Activated naive CD4-positive, alpha-beta T cell treated with anti-CD3 and anti-CD28 coated beads for 36 hours (primary cell): ENCODE results near the gene PLIN5. TPM values are rescaled to one million over a fixed set of nuclear protein-coding genes. Genes with fewer than 3 reads are reported as not detected.
A peak's percentile ranks its signal among the peaks of the same experiment; 100 is the strongest.

Experiments
- CTCF ChIA-PET: fragments of 350-600 bp; sonication (Branson Sonifier 250); formaldehyde crosslinking; loops from one replicate; lab custom pipeline; 2021; ENCODE audit warnings: antibody characterized with exemption; lab: Charles Lee
- DNase-seq: peaks from one replicate; pipeline ENCODE4 v3.0.0-alpha.2; 2020
- H3K27ac Mint-ChIP-seq: one replicate; pipeline ENCODE4 v1.8.0; 2021; ENCODE audit warnings: mild to moderate bottlenecking, mixed read lengths
- H3K27me3 Mint-ChIP-seq: one replicate; pipeline ENCODE4 v1.8.0; 2021; ENCODE audit warnings: low read depth, mixed read lengths
- H3K36me3 Mint-ChIP-seq: one replicate; pipeline ENCODE4 v1.8.0; 2021; ENCODE audit warnings: low read depth, mixed read lengths
- H3K4me1 Mint-ChIP-seq: one replicate; pipeline ENCODE4 v1.8.0; 2021; ENCODE audit warnings: low read depth, mixed read lengths
- H3K4me3 Mint-ChIP-seq: one replicate; pipeline ENCODE4 v1.8.0; 2021; ENCODE audit warnings: mild to moderate bottlenecking, moderate library complexity, mixed read lengths
- H3K9me3 Mint-ChIP-seq: one replicate; pipeline ENCODE4 v1.8.0; 2021; ENCODE audit warnings: mixed read lengths
- intact Hi-C: fragments of 100-400 bp; cut with micrococcal nuclease; formaldehyde crosslinking; loops from one replicate; pipeline ENCODE4 v1.15.1; 2023
- total RNA-seq, 2 experiments: library from RNA; stranded (reverse); gene quantifications; one replicate each; pipeline ENCODE4 v1.2.3, GENCODE V29; 2021

PLIN5 gene
- total RNA-seq, result under 1 TPM; 0.07 to 0.25 TPM

- no peaks in the 10 kb centered on the region for H3K9me3 Mint-ChIP-seq
- H3K36me3 Mint-ChIP-seq, result no peaks in the 10 kb centered on the region
- DNase-seq, result peak; percentile 40
- intact Hi-C loops, result no loop called here
- H3K27ac Mint-ChIP-seq, result no peak within 1 kb of the TSS
- CTCF ChIA-PET, result interaction anchor here (0.6 to 1.4 kb wide), 4 partner anchors 9 to 518 kb away, joined by 3 to 17 read pairs (median 4); no protein-coding TSS in a partner anchor
- peaks cover 14% of the 10 kb centered on the region for H3K27me3 Mint-ChIP-seq
- peaks cover 10% of the 10 kb centered on the region for H3K4me1 Mint-ChIP-seq
- H3K4me3 Mint-ChIP-seq, result no peak within 1 kb of the TSS
Observed at GRCh38 chr19:4534836-4535658, at the start of gene PLIN5. TSS of gene PLIN5 (minus strand) at chr19:4535224. CDS start at chr19:4534074, 1,150 bp downstream.

- H3K4me3 Mint-ChIP-seq, result no peak overlapping the region
- intact Hi-C loops, result no loop called here
- DNase-seq, result peak; percentile 47
- CTCF ChIA-PET, result interaction anchor here (0.8 kb wide), 1 partner anchor 1400 kb away, joined by 3 read pairs; no protein-coding TSS in a partner anchor
- H3K9me3 Mint-ChIP-seq, result no peaks in the 10 kb centered on the region
- peaks cover 12% of the 10 kb centered on the region for H3K4me1 Mint-ChIP-seq
- H3K27me3 Mint-ChIP-seq, result peaks cover 47% of the 10 kb centered on the region
- H3K36me3 Mint-ChIP-seq, result no peaks in the 10 kb centered on the region
- H3K27ac Mint-ChIP-seq, result no peak overlapping the region
Observed at GRCh38 chr19:4583961-4584669, 49.1 kb upstream of the PLIN5 start.

DNA sequence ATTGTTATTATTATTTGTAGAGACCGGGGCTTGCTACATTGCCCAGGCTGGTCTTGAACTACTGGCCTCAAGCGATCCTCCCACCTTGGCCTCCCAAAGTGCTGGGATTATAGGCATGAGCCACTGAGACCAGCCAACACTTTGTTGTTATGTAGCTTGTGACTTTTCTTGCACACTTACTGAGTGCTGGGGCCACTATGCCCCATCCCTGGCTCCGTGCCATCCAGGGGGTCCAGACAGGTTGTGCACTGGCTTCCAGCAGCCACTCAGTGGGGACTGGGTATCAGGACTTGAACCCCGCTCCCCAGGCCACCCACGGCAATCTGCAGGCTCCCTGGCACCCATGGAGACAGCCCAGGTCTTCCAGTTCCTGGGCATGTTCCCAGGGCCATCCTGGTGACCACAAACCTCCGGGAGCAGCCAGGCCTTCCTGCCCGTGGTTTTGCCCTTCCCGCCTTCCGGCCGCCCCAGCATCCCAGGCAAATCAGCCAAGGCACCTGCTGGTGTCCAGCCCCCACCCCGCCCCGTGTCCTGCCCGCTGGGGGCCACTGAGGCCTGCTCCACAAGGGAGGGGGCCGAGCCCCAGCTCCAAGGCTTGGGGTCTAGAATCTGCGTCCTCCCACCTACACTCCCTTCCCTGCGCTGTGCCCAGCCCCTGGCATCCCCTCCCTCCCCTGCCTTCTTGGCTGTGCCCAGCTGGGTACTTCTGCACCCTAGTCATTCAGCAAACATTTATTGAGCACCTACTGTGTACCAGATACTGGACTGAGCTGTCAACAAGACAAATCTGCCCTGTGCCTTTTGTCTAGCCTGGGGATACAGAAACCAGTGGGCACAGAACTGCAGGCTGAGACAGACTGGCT lies 48.2 kb upstream of the PLIN5 start:
- H3K36me3 Mint-ChIP-seq, result no peaks in the 10 kb centered on the region
- no peaks in the 10 kb centered on the region for H3K9me3 Mint-ChIP-seq
- no peak for DNase-seq
- CTCF ChIA-PET, result interaction anchor here (0.6 kb wide), 1 partner anchor 226 kb away, joined by 3 read pairs; no protein-coding TSS in a partner anchor
- H3K27me3 Mint-ChIP-seq, result peaks cover 55% of the 10 kb centered on the region
- H3K4me1 Mint-ChIP-seq, result peaks cover 12% of the 10 kb centered on the region
- H3K27ac Mint-ChIP-seq, result no peak overlapping the region
- intact Hi-C loops, result no loop called here
- no peak overlapping the region for H3K4me3 Mint-ChIP-seq

DNA sequence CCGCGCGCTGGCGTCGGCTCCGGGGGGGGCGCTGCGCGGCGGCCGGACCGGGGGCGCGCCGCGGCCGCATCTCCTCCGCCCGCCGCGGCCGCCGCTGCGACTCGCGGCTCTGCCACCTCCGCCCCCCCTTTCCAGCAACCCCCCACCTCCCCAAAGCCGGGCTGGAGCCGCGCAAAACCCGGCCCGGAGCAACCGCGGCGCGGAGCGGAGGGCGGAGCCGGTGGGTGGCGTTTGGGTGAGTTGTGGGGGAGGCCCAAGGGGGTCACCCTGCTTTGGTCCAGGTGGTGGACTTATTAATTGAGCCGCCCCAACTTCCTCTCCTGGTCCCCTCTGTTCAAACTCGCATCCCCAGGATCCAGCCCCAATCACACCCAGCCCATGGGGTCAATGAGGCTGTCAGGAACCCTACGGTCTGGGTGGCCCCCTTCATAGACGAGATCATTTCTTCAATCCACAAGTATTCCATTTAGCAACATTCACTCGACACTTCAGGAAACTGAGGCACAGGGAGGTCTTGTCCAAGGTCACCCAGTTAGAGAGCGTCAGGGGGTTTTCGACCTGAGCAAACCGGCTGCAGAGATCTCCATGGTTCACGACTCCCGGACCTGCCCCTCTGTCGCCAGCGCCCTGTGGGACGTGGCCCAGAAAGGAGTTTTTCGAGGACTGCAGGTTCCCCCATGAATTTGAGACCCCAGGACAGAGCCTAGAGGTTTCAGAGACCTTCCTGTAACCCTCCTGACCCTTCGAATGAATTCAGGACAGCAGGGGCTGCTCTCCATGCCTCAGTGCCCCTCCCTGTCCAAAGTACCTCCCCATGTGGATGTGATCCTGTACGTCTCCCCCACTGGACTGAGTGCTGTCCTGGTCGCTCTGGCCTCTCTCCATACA lies 46.9 kb upstream of the PLIN5 start:
- no peak for DNase-seq
- intact Hi-C loops, result no loop called here
- Mint-ChIP-seq H3K4me3 (peak overlapping the region; percentile 23), H3K4me1 (peaks cover 12% of the 10 kb centered on the region), H3K27ac (no peak overlapping the region), H3K36me3 (no peaks in the 10 kb centered on the region), H3K9me3 (no peaks in the 10 kb centered on the region), H3K27me3 (peaks cover 53% of the 10 kb centered on the region)
- CTCF ChIA-PET, result no interaction called here

- H3K4me3 Mint-ChIP-seq, result no peak overlapping the region
- intact Hi-C loops, result no loop called here
- H3K27ac Mint-ChIP-seq, result no peak overlapping the region
- CTCF ChIA-PET, result interaction anchor here (1.9 kb wide), 1 partner anchor 11 kb away, joined by 5 read pairs; no protein-coding TSS in a partner anchor
- H3K4me1 Mint-ChIP-seq, result peaks cover 12% of the 10 kb centered on the region
- H3K27me3 Mint-ChIP-seq, result peaks cover 55% of the 10 kb centered on the region
- H3K36me3 Mint-ChIP-seq, result no peaks in the 10 kb centered on the region
- H3K9me3 Mint-ChIP-seq, result no peaks in the 10 kb centered on the region
- DNase-seq, result no peak
Observed at GRCh38 chr19:4580961-4581665, 46.1 kb upstream of the PLIN5 start.

GRCh38 chr19:4580021-4580901 lies 45.2 kb upstream of the PLIN5 start:
- Mint-ChIP-seq H3K36me3 (no peaks in the 10 kb centered on the region), H3K4me3 (no peak overlapping the region), H3K27me3 (peaks cover 54% of the 10 kb centered on the region), H3K9me3 (no peaks in the 10 kb centered on the region), H3K4me1 (peaks cover 19% of the 10 kb centered on the region), H3K27ac (no peak overlapping the region)
- no peak for DNase-seq
- intact Hi-C loops, result no loop called here
- CTCF ChIA-PET, result interaction anchor here (1.4 to 2.5 kb wide), 3 partner anchors 10 to 56 kb away, joined by 4 to 12 read pairs (median 5); no protein-coding TSS in a partner anchor

GRCh38 chr19:4579389-4579788 lies 44.4 kb upstream of the PLIN5 start:
- H3K27ac Mint-ChIP-seq, result no peak overlapping the region
- CTCF ChIA-PET, result interaction anchor here (1.4 to 2.5 kb wide), 3 partner anchors 9 to 57 kb away, joined by 4 to 12 read pairs (median 5); no protein-coding TSS in a partner anchor
- peaks cover 52% of the 10 kb centered on the region for H3K27me3 Mint-ChIP-seq
- no peak for DNase-seq
- peaks cover 21% of the 10 kb centered on the region for H3K4me1 Mint-ChIP-seq
- no peaks in the 10 kb centered on the region for H3K36me3 Mint-ChIP-seq
- intact Hi-C loops, result no loop called here
- no peaks in the 10 kb centered on the region for H3K9me3 Mint-ChIP-seq
- no peak overlapping the region for H3K4me3 Mint-ChIP-seq

GRCh38 chr19:4578552-4579248 lies 43.7 kb upstream of the PLIN5 start:
- Mint-ChIP-seq H3K36me3 (no peaks in the 10 kb centered on the region), H3K27ac (no peak overlapping the region), H3K4me1 (peaks cover 21% of the 10 kb centered on the region), H3K4me3 (no peak overlapping the region), H3K9me3 (no peaks in the 10 kb centered on the region), H3K27me3 (peaks cover 50% of the 10 kb centered on the region)
- no peak for DNase-seq
- intact Hi-C loops, result no loop called here
- CTCF ChIA-PET, result interaction anchor here (0.6 to 2.5 kb wide), 3 partner anchors 19 to 58 kb away, joined by 4 to 12 read pairs (median 5); partner anchors contain the start of gene SEMA6B

DNA sequence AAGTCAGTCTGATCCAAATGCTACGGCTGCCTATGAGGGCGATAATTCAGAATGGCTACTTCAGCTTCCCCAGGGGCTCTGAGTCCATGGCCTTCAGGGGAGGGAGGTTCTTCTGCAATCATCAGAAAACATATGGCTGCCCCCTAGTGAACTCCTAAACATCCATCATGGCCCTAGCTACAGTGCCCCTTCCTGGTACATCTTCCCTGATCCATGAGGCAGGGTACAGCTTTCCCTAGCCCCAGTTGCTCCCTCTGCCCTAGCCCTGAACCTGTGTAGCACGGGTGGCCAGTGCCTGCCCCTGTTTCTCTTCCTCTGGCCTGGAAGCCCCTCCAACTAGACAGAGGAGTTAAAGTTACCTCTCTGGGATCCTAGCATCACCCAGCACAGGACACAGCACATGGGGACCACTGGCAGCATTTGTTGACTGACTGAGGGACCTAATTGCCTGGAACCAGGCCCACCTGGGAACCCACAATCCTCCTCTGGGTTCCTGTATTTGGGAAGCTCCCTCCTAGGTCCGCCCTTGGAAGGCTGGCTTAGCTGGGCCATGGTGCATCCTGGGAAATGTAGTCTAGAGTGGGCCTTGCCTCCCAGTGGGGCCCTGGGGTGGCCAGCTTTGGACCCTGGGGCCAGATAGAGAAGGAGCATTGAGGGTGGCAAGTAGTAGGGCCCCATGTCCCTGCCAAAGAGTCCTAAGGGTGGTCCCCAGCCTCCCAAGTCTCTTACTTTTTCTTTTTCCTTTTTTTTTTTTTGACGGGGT lies 42.2 kb upstream of the PLIN5 start:
- Mint-ChIP-seq H3K4me1 (peaks cover 15% of the 10 kb centered on the region), H3K27ac (no peak overlapping the region), H3K4me3 (no peak overlapping the region), H3K27me3 (peaks cover 45% of the 10 kb centered on the region), H3K36me3 (no peaks in the 10 kb centered on the region), H3K9me3 (no peaks in the 10 kb centered on the region)
- CTCF ChIA-PET, result interaction anchor here (0.6 to 5.6 kb wide), 8 partner anchors 8 to 187 kb away, joined by 3 to 57 read pairs (median 4); no protein-coding TSS in a partner anchor
- intact Hi-C loops, result no loop called here
- DNase-seq, result no peak
